SK-N-MC (cell line): ENCODE results near the gene PFKP.

Source experiments
- EZH2 ChIP-seq: fragments of 200-600 bp; sonication (generic); IDR thresholded peaks from one replicate; pipeline ENCODE4 v1.6.1; 2017; ENCODE audit warnings: antibody characterized with exemption
- POLR2AphosphoS5 ChIP-seq: IDR thresholded peaks from 2 replicates; pipeline ENCODE4 v1.6.1; 2012; ENCODE audit warnings: mild to moderate bottlenecking, low read depth, low read length, borderline replicate concordance

- TF ChIP-seq POLR2AphosphoS5 (no peak), EZH2 (no peak)
These were observed 83.6 kb downstream of the PFKP start for GRCh38 chr10:3150961-3151360.
